SK-N-SH treated with all-trans-retinoic acid at 6 μM for 48 hours (cell line): Measurements from ENCODE around the gene ADGRB2.

Experiments used
- ATAC-seq: fragments of 200-7000 bp; cut with Tn5 transposase; 3 replicates; pipeline ENCODE4 v1.9.1; 2020; ENCODE audit warnings: mild to moderate bottlenecking, moderate library complexity
- ARNTL ChIP-seq: fragments of 450-650 bp; formaldehyde crosslinking; IDR thresholded peaks from 2 replicates; pipeline ENCODE4 v1.5.0; 2020; ENCODE audit warnings: low read depth, mild to moderate bottlenecking, moderate library complexity, borderline replicate concordance
- BACH2 ChIP-seq: fragments of 250-450 bp; sonication (Bioruptor Pico); IDR thresholded peaks from 2 replicates; pipeline ENCODE4 v1.9.0; 2021; ENCODE audit warnings: mild to moderate bottlenecking, borderline replicate concordance
- CSDC2 ChIP-seq: fragments of 250-450 bp; sonication (Bioruptor Pico); IDR thresholded peaks from 2 replicates; pipeline ENCODE4 v1.5.0; 2020; ENCODE audit warnings: mild to moderate bottlenecking, moderate library complexity
- ESRRG ChIP-seq: fragments of 250-450 bp; sonication (Bioruptor Pico); IDR thresholded peaks from 2 replicates; pipeline ENCODE4 v1.6.1; 2021; ENCODE audit warnings: mild to moderate bottlenecking
- OSR1 ChIP-seq: fragments of 250-450 bp; sonication (Bioruptor Pico); IDR thresholded peaks from 2 replicates; pipeline ENCODE4 v1.8.0; 2022; ENCODE audit warnings: moderate library complexity, mild to moderate bottlenecking, inconsistent platforms
- PATZ1 ChIP-seq: fragments of 250-450 bp; sonication (Bioruptor Pico); IDR thresholded peaks from 2 replicates; pipeline ENCODE4 v1.8.0; 2020; ENCODE audit warnings: mild to moderate bottlenecking, moderate library complexity, borderline replicate concordance
- POU6F1 ChIP-seq: fragments of 250-450 bp; sonication (Bioruptor Pico); IDR thresholded peaks from 2 replicates; pipeline ENCODE4 v1.8.0; 2021; ENCODE audit warnings: low read depth, mild to moderate bottlenecking, moderate library complexity, borderline replicate concordance
- PPARA ChIP-seq: fragments of 250-450 bp; sonication (Bioruptor Pico); IDR thresholded peaks from 2 replicates; pipeline ENCODE4 v1.5.0; 2020; ENCODE audit warnings: mild to moderate bottlenecking, borderline replicate concordance
- RARB ChIP-seq: fragments of 250-450 bp; sonication (Bioruptor Pico); IDR thresholded peaks from 2 replicates; pipeline ENCODE4 v1.8.0; 2021; ENCODE audit warnings: mild to moderate bottlenecking, moderate library complexity
- TCF4 ChIP-seq: fragments of 250-450 bp; sonication (Bioruptor Pico); IDR thresholded peaks from 2 replicates; pipeline ENCODE4 v1.8.0; 2021; ENCODE audit warnings: mild to moderate bottlenecking, moderate library complexity, borderline replicate concordance
- TOX ChIP-seq: fragments of 250-450 bp; sonication (Bioruptor Pico); IDR thresholded peaks from 2 replicates; pipeline ENCODE4 v1.8.0; 2021; ENCODE audit warnings: mild to moderate bottlenecking, moderate library complexity, borderline replicate concordance
- ZC3H10 ChIP-seq: fragments of 250-450 bp; sonication (Bioruptor Pico); IDR thresholded peaks from 2 replicates; pipeline ENCODE4 v1.5.1; 2021; ENCODE audit warnings: mild to moderate bottlenecking, moderate library complexity
- ZFP3 ChIP-seq: fragments of 250-450 bp; sonication (Bioruptor Pico); IDR thresholded peaks from 2 replicates; pipeline ENCODE4 v1.5.0; 2020; ENCODE audit warnings: mild to moderate bottlenecking, moderate library complexity
- ZFP30 ChIP-seq: fragments of 450-650 bp; formaldehyde crosslinking; IDR thresholded peaks from 2 replicates; pipeline ENCODE4 v1.5.0; 2022; ENCODE audit warnings: mild to moderate bottlenecking, moderate library complexity
- ZNF70 ChIP-seq: fragments of 450-650 bp; formaldehyde crosslinking; IDR thresholded peaks from 2 replicates; pipeline ENCODE4 v1.5.0; 2020; ENCODE audit warnings: mild to moderate bottlenecking, moderate library complexity
- ZNF8 ChIP-seq: fragments of 450-650 bp; formaldehyde crosslinking; IDR thresholded peaks from 2 replicates; pipeline ENCODE4 v1.5.0; 2020; ENCODE audit warnings: mild to moderate bottlenecking, moderate library complexity
- TF ChIP-seq, protein P1 (sequence below): fragments of 250-450 bp; sonication (Bioruptor Pico); IDR thresholded peaks from 2 replicates; pipeline ENCODE4 v1.5.0; 2020; ENCODE audit warnings: mild to moderate bottlenecking, moderate library complexity
- TF ChIP-seq, protein P2 (sequence below): fragments of 250-450 bp; sonication (Bioruptor Pico); IDR thresholded peaks from 2 replicates; pipeline ENCODE4 v1.5.1; 2021; ENCODE audit warnings: mild to moderate bottlenecking, moderate library complexity

Gene ADGRB2

GRCh38 chr1:31731049-31731565 is 33.0 kb downstream of the ADGRB2 start:
- ATAC-seq: no peak
- TF ChIP-seq TCF4 (CRISPR knock-in tag) (no peak), RARB (no peak), ARNTL (no peak), ESRRG (no peak), POU6F1 (CRISPR knock-in tag) (no peak)
- TF ChIP-seq, protein P1, sequence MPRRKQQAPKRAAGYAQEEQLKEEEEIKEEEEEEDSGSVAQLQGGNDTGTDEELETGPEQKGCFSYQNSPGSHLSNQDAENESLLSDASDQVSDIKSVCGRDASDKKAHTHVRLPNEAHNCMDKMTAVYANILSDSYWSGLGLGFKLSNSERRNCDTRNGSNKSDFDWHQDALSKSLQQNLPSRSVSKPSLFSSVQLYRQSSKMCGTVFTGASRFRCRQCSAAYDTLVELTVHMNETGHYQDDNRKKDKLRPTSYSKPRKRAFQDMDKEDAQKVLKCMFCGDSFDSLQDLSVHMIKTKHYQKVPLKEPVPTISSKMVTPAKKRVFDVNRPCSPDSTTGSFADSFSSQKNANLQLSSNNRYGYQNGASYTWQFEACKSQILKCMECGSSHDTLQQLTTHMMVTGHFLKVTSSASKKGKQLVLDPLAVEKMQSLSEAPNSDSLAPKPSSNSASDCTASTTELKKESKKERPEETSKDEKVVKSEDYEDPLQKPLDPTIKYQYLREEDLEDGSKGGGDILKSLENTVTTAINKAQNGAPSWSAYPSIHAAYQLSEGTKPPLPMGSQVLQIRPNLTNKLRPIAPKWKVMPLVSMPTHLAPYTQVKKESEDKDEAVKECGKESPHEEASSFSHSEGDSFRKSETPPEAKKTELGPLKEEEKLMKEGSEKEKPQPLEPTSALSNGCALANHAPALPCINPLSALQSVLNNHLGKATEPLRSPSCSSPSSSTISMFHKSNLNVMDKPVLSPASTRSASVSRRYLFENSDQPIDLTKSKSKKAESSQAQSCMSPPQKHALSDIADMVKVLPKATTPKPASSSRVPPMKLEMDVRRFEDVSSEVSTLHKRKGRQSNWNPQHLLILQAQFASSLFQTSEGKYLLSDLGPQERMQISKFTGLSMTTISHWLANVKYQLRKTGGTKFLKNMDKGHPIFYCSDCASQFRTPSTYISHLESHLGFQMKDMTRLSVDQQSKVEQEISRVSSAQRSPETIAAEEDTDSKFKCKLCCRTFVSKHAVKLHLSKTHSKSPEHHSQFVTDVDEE (CRISPR knock-in tag): no peak
- TF ChIP-seq, protein P2, sequence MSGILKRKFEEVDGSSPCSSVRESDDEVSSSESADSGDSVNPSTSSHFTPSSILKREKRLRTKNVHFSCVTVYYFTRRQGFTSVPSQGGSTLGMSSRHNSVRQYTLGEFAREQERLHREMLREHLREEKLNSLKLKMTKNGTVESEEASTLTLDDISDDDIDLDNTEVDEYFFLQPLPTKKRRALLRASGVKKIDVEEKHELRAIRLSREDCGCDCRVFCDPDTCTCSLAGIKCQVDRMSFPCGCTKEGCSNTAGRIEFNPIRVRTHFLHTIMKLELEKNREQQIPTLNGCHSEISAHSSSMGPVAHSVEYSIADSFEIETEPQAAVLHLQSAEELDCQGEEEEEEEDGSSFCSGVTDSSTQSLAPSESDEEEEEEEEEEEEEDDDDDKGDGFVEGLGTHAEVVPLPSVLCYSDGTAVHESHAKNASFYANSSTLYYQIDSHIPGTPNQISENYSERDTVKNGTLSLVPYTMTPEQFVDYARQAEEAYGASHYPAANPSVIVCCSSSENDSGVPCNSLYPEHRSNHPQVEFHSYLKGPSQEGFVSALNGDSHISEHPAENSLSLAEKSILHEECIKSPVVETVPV: no peak
- TF ChIP-seq, all 23 proteins: peak for 0

DNA sequence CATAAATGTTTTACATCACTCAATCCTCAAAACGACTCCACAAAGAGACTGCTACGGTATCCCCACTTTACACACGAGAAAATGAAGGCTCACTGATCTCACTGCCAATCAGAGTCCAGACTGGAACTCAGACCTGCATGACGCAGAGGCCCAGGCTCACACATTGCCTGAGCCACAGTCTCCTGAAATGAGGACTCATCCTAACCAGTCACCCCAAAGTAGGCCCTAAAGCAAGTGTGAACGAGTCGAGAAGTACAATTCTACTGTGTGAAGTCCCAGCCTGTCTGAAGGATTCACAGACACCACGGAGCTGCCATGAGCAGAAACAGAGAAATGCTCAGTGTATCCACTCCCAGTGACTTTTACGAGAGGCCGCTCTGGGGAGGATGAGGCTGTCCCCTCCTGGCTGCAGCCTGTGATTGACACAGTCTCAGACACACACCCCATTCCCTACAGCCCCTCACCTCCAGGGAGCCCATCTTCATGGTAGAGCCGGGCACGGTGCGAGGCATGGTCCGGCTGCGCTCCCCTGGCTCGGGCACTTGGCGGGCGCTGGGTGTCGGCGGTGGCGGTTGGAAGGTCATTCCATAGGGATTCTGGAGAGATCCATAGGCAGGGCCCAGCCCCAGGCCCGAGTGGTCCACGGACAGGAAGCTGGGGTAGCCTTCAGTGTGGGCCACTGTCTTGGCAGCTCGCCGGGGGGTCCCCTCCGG is 33.6 kb downstream of the ADGRB2 start:
- TF ChIP-seq PPARA (CRISPR knock-in tag) (no peak), ZFP30 (no peak), ZFP3 (CRISPR knock-in tag) (no peak), OSR1 (CRISPR knock-in tag) (no peak), ESRRG (no peak), ZNF70 (CRISPR knock-in tag) (no peak), TOX (no peak), PATZ1 (CRISPR knock-in tag) (no peak)
- TF ChIP-seq, protein P1 (CRISPR knock-in tag): no peak
- no peak for ATAC-seq

GRCh38 chr1:31727849-31728248 is 36.3 kb downstream of the ADGRB2 start:
- ATAC-seq: no peak
- TF ChIP-seq, protein P2: no peak
- no peak for TF ChIP-seq ZC3H10 (CRISPR knock-in tag)
- TF ChIP-seq TCF4 (CRISPR knock-in tag): no peak
- TF ChIP-seq TOX: no peak
- TF ChIP-seq POU6F1 (CRISPR knock-in tag): no peak
- TF ChIP-seq PPARA (CRISPR knock-in tag): no peak
- TF ChIP-seq ZFP3 (CRISPR knock-in tag): no peak
- TF ChIP-seq ZNF8 (CRISPR knock-in tag): no peak
- TF ChIP-seq ZNF70 (CRISPR knock-in tag): no peak
- no peak for TF ChIP-seq ARNTL
- no peak for TF ChIP-seq CSDC2 (CRISPR knock-in tag)
- TF ChIP-seq, protein P1 (CRISPR knock-in tag): no peak
- no peak for TF ChIP-seq BACH2 (CRISPR knock-in tag)
- no peak for TF ChIP-seq OSR1 (CRISPR knock-in tag)
- TF ChIP-seq ESRRG: no peak
